Measurements from ENCODE around the gene MTFMT. TPM values are rescaled to one million over a fixed set of nuclear protein-coding genes. Genes with fewer than 3 reads are reported as not detected.

MTFMT gene
- total and polyA plus RNA-seq, 2 of the 13 experiments (the other 11 are each of a cell fraction or from before 2014, with no cell fraction given) = 9.9 to 23.2 TPM

GRCh38 chr15:65054333-65055200 is 25.1 kb upstream of the MTFMT start (continued):
- TF ChIP-seq ATF4 (CRISPR knock-in tag; IDR thresholded peaks at IDR 0.05) (no peak), CSRNP1 (CRISPR knock-in tag; IDR thresholded peaks at IDR 0.05) (no peak), SP4 (CRISPR knock-in tag; IDR thresholded peaks at IDR 0.05) (no peak), MBNL3 (CRISPR knock-in tag; conservative IDR thresholded peaks at IDR 0.05) (no peak), HMGXB4 (CRISPR knock-in tag; IDR thresholded peaks at IDR 0.05; ENCODE audit: borderline replicate concordance in 1 of 2, low read depth in 1 of 2) (peak; percentile 49 to 69; a peak in 3 of 4 replicates), IRF9 (CRISPR knock-in tag; IDR thresholded peaks at IDR 0.05; ENCODE audit: borderline replicate concordance) (no peak), ZNF326 (CRISPR knock-in tag; IDR thresholded peaks at IDR 0.05; ENCODE audit: borderline replicate concordance) (no peak), ZNF674 (CRISPR knock-in tag; IDR thresholded peaks at IDR 0.05; ENCODE audit: low read depth) (no peak), ZBTB40 (IDR thresholded peaks at IDR 0.05) (no peak), ZBTB40 (CRISPR knock-in tag; IDR thresholded peaks at IDR 0.05) (no peak), KLF12 (CRISPR knock-in tag; IDR thresholded peaks at IDR 0.05; ENCODE audit: borderline replicate concordance) (no peak), BRCA1 (CRISPR knock-in tag; IDR thresholded peaks at IDR 0.05) (no peak)
